GM21619 (cell line): ENCODE results near the gene MMD2.

ENCODE experiments used
- ATAC-seq: cut with Tn5 transposase; IDR thresholded peaks from one replicate; pipeline ENCODE4 v1.9.1; 2021; ENCODE audit not compliant: unreplicated experiment

Gene MMD2

DNA sequence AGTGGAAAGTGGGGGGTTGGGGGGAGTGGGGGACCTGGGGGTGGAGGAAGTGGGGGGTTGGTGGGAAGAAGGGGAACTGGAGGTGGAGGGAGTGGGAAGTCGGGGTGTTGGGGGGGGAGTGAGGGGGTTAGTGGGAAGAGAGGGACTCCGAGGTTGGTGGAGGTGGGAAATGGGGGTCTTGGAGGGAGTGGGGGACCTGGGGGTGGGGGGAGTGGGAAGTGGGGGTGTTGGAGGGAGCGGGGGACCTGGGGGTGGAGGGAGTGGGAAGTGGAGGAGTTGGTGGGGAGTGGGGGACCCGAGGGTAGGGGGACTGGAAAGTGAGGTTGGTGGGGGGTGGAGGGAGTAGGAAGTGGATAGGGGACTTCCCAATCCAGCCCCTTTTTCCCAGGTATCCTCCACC, 906 bp upstream of the MMD2 start:
- ATAC-seq, result no peak

DNA sequence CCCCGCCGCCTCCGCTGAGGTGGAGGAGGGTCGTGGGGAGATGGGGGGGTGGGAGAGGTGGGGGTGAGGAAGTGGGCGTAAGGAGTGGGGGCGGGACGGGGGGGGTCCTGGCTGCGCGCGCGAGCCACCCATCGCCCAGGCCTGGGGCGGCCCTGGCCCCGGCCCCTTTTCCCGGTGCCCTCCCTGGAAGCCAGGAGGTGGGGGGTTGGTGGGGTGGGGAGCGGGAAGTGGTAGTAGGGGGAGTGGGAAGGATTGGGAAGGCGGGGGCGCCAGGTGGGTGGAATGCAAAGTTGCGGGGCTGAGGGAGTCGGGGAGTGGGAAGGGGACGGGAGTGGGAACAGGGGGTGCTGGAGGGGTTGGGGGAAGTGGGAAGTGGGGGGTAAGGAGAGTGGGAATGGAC, 319 bp upstream of the MMD2 start:
- ATAC-seq, result no peak

DNA sequence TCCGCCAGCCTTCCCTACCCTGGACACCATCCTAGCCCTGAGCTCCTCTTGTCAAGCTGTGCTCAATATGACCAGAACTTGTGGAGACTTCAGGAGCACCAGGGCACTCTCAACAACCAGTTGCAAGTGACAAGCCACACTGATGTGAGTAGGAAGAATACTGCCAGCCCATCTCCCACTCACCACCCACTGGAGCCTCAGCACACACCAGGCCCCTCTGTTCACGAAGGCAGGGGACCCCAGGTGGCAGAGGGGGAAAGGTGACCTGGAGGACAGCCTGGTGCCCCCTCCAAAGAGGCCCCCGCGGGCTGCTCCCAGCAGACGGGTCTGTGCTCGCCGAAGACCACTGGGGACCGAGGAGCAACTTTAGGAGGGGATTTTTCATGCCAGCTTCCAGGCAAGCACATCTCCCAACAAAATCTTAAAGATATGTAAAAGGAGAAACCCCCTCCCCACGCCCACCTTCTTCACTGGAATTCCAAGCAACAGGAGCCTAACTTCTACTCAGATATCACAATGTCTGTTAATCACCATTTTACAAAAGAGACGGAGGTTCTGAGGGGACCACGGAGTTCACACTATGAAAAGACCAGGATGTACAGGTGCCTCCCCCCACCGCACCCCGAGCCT, 1.0 kb downstream of the MMD2 start:
- no peak for ATAC-seq

DNA sequence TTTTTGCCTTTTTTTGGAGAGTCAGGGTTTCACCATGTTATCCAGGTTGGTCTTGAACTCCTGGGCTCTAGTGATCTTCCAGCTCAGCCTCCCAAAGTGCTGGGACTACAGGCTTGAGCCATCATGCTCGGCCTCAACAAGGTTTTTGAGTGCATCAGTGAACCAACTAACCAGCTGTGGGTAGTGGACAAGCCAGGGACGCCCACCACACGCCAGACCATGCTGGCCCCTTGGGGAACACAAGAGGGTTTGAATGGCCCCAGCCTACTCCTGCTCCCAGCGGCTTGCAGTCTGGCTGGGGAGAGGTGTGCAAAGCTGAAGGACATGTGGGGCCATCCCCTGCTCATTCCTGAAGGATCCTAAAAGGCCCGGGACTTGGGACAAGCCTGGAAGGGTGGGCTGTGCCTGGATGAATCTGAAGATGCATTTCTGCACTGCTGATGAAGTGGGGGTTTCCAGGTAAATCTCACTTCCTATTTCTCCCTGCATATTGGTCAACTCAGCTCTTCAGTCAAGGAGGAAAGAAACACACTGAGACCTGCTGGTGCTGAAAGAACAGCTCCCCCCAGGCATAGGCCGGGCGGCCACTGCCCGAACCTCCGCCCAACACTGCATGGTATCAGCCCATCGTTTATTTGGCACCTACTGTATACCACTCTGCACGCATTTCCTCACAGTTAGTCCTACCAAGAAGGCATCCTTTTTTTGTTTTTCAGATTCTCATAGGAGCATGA, 6.9 kb downstream of the MMD2 start:
- ATAC-seq, result no peak

DNA sequence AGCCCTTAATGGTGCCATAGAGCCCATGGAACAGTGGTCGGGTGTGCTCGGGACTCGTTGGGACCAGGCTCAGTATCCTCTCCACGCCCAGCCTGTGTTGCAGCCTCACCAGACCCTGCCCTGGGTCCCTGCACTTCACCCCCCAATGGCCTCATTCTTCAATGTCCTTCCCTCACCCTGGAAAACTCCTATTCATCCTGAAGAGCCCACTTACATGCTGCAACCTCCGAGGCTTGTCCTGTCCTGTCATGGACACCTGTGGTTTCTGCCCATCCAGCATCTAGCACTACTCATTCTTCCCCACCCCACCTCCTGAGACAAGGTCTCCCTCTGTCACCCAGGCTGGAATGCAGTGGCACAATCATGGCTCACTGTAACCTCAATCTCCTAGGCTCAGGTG, 7.7 kb downstream of the MMD2 start:
- no peak for ATAC-seq

DNA sequence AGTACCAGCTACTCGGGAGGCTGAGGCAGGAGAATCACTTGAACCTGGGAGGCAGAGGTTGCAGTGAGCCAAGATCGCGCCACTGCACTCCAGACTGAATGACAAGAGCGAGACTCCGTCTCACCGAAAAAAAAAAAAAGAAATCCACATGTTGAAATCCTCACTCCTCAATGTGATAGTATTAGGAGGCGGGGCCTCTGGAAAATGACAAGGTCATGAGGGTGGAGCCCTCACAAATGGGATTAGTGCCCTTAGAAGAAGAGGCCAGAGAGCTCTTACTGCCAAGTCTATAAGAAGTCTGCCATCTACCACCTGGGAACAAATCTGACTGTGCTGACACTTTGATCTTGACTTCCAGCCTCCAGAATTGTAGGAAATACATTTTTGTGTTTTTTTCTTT, 10.6 kb downstream of the MMD2 start:
- no peak for ATAC-seq

DNA sequence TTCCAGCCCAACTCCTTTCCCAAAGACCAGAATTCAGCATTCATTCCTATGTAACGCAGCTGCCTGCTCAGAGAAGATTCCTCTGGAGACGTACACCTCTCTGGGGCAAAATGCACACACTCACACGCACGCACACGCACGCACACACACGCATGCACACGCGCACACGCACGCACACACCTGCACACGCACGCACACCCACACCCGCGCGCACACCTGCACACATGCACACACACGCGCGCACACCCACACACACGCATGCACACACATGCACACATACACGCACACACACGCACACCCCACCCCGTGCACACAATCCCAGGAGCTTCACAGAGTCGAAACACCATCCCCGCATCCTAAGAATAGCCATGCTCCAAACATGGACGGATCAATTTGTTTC, 13.0 kb downstream of the MMD2 start:
- ATAC-seq, result no peak

DNA sequence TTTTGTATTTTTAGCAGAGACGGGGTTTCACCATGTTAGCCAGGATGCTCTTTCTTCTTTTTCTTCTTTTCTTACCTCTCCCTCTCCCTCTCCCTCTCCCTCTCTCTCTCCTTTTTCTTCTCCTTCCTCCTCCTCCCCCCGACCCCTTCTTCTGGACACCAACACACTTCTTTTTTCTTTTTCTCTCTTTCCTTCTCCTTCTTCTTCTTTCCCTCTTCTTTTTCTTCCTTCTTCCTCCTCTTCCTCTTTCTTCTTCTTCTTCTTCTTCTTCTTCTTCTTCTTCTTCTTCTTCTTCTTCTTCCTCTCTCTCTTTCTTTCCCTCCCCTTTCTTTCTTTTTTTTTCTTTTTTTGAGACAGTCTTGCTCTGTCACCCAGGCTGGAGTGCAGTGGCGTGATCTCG, 14.0 kb downstream of the MMD2 start:
- no peak for ATAC-seq

DNA sequence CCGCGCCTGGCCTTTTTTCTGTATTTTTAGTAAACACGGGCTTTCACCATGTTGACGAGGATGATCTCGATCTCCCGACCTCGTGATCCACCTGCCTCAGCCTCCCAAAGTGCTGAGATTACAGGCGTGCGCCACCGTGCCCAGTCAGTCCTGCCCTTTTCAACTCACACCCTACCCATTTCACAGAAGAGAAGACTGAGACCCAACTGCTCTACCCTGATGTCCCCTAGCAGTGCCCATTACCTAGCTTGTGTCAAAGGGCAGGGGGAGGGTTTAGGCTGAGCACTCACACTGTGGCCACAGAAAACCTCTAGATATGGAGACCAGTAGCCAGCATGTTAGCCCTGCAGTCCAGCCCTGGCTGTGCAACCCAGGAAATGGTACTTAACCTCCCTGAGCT, 15.7 kb downstream of the MMD2 start:
- no peak for ATAC-seq

DNA sequence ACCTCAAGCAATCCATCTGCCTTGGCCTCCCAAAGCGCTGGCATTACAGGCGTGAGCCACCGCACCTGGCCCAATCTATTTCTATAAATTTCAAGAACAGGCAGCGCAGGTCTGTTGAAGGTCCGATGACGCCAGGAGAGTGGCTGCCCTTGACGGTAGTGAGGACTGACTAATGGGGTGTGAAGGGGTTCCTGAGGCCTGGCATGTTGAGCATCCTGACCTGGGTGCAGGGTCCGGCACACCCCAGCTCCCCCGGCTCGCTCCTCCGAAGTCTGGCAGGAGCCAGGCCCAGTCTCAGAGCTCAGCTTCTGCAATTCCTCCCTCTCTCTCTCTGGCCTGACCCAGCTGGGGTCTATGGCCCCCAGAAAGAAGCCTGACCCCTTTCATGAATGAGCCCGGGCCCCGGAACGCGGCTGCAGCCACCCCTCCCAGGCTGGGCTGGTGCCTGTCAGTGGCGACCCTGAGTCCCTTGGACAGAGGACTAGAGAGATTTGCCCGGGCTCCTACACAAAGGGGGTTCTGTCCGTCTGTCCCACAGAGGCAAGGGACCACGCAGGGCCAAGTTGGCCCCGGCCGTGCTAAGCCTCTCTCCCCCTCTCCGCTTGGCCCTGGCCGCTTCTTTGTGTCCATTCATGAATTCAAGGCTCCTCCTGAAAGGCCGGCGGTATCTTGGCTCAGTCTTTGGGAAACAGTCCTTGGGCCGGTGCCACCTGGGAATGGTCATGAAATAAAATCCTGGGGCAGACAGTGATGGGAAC, 18.8 kb downstream of the MMD2 start:
- no peak for ATAC-seq

DNA sequence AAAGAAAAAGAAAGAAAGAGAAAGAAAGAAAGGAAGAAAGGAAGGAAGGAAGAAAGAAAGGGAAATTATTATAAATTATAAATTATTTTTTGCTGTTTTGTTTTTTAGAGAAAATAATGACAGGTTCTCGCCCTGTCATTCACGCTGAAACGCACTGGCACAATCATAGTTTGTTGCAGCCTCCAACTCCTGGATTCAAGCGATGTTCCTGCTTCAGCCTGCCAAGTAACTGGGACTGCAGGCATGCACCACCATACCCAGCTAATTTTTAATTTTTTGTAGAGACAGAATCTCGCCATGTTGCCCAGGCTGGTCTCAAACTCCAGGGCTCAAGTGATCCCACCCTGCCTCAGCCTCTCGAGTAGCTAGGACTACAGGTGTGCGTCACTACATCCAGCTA, 21.6 kb downstream of the MMD2 start:
- no peak for ATAC-seq

DNA sequence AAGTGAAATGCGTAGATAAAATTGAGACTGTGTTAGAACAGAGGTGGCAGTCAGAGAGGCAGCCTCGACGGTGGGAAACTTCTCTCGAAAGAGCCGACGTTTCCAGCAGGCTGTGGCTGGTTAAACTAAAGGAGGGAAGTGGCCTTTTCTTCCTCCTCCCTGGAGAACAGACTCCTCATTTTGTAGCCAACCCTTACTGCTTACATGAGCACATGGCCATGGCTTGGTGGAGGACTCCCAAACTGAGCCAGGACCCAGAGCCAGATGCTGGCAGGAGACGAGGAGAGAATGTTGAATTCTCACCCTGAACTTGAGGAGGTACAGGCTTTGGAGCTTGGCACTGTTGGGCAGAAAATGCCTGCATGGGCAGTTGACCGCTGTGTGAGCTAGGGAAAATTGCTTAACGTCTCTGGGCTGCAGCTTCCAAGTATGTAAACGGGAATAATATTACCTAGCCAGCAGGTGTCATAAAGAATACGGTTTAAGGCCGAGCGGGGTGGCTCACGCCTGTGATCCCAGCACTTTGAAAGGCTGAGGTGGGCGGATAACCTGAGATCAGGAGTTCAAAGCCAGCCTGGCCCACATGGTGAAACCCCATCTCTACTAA, 24.5 kb downstream of the MMD2 start:
- no peak for ATAC-seq

DNA sequence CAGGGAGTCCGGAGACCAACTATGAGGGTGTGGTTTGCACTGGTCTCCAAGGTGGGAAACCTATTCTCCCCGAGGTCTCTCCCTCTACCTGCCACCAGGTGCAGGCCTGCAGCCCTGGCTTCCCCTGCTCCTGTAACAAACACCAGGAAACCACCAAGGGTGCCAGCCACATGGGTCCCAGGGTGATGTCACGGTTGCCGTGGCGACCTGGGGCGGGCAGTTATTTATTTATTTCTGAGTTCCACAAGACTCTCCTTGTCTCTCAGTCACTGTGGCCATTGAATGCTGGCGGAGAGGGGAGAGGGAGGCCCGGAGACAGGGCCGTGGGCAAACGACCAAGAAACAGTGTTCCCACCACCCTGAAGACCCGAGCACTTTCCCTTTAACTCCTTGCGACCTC, 27.0 kb downstream of the MMD2 start:
- ATAC-seq, result no peak

DNA sequence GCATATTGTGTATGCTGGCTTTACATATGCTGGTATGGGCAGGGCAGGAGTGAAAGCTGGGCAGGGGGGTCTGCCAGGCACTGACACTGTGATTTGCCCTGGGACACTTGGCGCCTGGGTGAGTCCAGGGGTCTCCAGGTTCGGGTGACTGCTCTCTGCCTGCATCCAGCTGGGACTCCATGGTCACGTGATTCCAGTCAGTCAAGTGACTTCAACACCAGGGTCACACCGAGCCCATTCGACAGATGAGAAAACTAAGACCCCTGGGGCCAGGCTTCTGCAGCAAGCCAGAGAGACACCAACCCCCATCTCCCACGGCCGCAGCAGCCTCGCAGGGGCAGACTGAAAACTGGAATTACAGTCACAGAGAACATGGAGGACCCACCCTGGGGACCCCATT, 30.0 kb downstream of the MMD2 start:
- no peak for ATAC-seq

DNA sequence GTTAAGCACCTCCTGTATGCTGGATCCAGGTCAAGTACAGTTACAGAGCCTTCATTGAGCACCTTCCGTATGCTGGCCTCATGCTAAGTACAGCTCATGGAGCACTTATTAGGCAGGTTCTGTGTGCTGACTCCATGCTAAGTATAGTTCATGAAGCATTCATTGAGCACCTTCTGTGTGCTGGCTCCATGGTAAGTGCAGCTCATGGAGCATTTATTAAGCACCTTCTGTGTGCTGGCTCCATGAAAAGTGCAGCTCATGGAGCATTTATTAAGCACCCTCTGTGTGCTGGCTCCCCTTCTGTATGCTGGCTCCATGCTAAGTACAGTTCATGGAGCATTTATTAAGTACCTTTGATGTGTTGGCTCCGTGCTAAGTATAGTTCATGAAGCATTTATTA, 30.5 kb downstream of the MMD2 start:
- ATAC-seq, result no peak

DNA sequence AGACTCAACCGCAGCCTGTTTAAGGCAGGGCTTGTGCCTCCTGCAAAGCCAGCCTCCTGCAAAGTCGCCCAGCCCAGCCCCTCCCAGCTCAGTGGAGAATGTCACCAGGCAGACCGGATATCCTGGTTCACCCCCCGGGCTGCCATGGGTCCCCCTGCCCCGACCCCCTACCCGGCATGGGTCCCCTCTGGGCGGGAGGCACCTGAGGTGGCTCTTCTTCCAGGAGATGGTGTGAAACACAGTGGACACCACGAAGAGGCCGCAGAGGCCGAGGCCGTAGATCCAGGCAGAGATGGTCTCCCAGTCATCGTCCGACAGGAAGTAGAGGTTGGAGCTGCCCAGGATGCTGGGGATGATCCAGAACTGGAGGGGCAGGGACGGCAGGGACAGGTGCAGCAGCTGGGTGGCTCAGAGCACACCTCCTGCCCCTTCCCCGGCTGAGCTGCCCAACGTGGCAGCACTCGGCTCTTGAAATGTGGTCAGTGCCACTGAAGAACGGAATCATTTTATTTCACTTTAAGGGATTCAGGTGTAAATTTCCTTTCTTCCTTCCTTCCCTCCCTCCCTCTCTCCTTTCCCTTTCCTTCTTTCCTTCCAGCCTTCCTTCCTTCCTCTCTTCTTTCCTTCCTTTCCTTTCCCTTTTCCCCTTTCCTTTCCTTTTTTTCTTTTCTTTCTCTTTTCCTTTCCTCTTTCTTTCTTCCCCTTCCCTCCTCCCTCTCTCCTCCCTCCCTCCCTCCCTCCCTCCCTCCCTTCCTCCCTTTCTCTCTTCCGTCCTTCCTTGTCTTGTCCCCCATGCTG, 38.8 kb downstream of the MMD2 start:
- no peak for ATAC-seq

DNA sequence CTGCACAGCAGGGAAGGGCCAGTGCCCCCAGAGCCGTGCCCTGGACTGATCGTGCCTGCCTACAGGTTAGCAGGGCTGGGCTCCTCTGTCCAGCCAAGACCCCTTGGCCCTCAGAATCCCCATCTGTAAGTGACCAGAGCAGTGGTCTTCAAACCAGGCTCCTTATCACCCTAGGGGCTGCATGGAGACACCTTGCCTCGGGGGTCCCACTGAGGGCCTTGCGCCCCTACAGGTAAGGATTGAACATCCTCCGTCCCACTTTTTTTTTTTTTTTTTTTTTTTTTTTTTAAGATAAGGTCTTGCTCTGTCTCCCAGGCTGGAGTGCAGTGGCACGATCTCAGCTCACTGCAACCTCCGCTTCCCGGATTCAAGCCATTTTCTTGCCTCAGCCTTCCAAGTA, 42.9 kb downstream of the MMD2 start:
- no peak for ATAC-seq

DNA sequence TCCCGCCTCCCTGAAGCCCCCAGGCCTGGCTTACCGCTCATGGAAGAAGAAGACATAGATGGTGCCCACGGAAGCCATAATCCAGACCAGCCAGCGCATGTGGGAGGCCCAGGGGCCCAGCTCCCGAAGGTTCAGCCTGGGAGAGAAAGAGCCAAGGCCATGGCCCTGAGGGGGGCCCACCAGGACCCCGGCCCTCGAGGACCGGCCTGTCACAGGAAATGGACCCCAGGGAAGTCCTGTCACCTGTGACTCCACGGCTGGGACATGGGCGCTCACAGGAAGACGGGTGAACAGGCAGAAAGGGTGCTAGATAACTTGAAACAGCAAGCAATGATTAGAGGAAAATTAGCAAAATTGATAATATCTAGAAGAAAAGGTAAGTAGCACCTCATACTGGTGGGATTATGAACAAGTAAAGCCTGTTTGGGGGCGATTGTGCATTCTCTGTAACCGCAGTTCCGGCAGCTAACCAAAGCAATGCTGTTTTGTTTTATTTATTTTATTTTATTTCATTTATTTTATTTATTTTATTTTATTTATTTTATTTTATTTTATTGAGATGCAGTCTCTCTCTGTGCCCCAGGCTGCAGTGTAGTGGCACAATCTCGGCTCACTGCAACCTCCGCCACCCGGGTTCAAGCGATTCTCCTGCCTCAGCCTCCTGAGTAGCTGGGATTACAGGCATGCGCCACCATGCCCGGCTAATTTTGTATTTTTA, 47.7 kb downstream of the MMD2 start:
- no peak for ATAC-seq

DNA sequence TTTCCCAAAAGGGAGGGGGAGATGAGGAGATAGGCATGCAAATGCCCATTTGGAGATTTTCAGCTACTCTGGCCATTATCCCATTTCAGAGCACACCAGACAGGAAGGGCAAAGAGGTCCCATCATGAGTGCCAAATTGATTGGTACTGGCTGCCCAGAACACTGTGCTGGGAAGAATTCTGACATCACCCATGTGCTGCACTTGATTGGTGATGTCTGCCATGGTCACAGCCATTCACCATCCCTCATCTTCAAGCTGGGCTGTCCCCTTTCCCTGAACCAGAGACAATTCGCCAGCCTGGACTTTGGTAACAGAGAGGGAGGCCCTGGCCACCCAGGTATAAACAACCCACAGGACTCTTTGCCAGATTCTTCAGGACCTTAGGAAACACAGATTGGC, 52.3 kb downstream of the MMD2 start:
- ATAC-seq, result no peak

DNA sequence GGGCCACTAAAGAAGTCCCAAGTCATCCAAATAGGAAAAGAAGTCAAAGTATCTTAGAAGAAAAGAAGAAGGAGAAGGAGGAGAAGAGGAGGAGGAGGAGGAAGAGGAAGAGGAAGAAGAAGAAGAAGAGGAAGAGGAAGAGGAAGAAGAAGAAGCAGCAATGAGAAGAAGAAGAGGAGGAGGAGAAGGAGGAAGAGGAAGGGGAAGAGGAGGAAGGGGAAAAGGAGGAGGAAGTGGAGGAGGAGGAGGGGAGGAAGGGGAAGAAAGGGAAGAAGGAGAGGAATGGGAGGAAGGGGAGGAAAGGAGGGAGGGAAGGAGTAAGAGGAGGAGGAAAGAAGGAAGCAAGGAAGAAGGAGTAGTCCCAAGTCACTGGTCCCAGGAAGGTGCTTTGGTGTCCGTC, 53.8 kb downstream of the MMD2 start:
- ATAC-seq, result no peak

DNA sequence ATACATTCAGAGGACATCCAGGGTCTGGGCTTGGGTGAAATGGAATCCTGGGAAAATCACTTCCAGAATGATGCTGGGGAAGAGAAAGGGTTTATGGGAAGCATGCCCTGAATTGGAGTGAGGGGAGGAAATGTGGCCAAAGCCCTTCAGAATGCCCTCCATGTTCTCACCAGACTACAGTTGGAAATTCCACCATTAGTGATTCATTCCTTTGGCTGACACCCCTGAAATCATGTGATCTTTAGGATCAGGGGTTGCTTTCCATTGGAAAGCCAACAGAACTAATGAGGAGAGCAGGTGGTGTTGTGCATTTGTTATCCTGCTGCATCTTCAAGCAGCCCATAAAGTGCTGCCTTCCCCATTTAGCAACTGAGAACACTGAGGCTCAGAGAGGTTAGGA, 54.6 kb downstream of the MMD2 start:
- ATAC-seq, result no peak
